Measurements from ENCODE around the gene PPARD. TPM values are rescaled to one million over a fixed set of nuclear protein-coding genes. Genes with fewer than 3 reads are reported as not detected.
A peak's percentile ranks its signal among the peaks of the same experiment; 100 is the strongest.

The PPARD gene
- total and polyA plus RNA-seq, 10 donors = 9.4 to 37.4 (median 30.2) TPM

DNA sequence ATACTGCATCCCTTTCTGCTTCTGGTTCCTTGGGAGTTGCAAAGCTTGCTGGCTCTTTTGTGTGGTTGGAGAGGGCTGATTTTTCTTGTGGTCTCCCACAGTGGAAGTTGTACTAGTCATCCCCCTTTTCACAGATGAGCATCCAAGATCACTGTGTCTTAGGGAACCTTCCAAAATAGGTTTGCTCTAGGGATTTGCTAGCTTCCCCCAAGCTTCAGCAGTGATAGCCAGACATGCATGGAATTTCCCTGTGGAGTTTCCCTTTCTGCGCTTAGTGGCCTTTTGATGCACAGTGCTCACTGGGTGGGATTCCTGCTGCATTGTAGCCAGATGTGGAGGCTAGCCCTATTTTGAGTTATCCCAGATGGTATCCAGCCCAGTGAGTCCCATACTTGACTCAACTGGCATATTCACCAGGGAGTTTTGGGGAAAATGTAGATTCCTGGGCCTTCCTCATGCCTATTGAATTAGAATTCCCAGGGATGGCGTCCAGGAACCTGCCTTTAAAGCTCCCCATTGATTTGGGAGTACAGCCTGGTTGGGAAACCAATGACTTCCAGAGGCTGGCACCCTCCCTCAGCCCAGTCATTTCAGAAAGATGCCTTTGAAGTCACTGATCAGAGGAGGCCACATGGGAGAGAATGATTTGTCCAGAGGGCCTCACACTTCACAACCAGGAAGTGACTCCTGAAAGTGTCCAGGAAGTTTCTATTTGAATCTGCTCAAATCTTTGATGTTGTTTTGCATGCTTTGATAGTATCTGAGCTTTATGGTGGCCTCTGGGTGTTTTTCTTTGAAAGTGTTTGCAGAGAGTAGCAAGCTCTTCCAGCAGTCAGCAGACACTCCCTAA lies 25.9 kb downstream of the PPARD start:
- H3K4me3 ChIP-seq = no peak overlapping the region
- 86 to 95% (median 94%) methylated on average over 2 of the region's 2 CpGs for WGBS, 5 donors
- H3K27ac ChIP-seq = peak overlapping the region in 4 of 8 donors; percentile 22 to 43 (median 36)
- peaks cover 0 to 10% (median 0%) of the 10 kb centered on the region in 6 donors for H3K36me3 ChIP-seq
- no peaks in the 10 kb centered on the region for H3K27me3 ChIP-seq (replicated peaks in 1 of 7)
- peaks cover 31 to 75% (median 44%) of the 10 kb centered on the region in 6 donors for H3K4me1 ChIP-seq
- no peak for TF ChIP-seq POLR2AphosphoS5 (IDR thresholded peaks at IDR 0.05)
- TF ChIP-seq, protein P1, sequence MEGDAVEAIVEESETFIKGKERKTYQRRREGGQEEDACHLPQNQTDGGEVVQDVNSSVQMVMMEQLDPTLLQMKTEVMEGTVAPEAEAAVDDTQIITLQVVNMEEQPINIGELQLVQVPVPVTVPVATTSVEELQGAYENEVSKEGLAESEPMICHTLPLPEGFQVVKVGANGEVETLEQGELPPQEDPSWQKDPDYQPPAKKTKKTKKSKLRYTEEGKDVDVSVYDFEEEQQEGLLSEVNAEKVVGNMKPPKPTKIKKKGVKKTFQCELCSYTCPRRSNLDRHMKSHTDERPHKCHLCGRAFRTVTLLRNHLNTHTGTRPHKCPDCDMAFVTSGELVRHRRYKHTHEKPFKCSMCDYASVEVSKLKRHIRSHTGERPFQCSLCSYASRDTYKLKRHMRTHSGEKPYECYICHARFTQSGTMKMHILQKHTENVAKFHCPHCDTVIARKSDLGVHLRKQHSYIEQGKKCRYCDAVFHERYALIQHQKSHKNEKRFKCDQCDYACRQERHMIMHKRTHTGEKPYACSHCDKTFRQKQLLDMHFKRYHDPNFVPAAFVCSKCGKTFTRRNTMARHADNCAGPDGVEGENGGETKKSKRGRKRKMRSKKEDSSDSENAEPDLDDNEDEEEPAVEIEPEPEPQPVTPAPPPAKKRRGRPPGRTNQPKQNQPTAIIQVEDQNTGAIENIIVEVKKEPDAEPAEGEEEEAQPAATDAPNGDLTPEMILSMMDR (IDR thresholded peaks at IDR 0.05 in 8 of 11, conservative IDR thresholded peaks at IDR 0.05 in 3 of 11) = no peak
- no peak for TF ChIP-seq POLR2A (IDR thresholded peaks at IDR 0.05)
- DNase-seq = no peak
- H3K9me3 ChIP-seq = no peaks in the 10 kb centered on the region
- intact Hi-C loops (cut with DNase I; ENCODE audit: low total_unique reads) = no loop called here

DNA sequence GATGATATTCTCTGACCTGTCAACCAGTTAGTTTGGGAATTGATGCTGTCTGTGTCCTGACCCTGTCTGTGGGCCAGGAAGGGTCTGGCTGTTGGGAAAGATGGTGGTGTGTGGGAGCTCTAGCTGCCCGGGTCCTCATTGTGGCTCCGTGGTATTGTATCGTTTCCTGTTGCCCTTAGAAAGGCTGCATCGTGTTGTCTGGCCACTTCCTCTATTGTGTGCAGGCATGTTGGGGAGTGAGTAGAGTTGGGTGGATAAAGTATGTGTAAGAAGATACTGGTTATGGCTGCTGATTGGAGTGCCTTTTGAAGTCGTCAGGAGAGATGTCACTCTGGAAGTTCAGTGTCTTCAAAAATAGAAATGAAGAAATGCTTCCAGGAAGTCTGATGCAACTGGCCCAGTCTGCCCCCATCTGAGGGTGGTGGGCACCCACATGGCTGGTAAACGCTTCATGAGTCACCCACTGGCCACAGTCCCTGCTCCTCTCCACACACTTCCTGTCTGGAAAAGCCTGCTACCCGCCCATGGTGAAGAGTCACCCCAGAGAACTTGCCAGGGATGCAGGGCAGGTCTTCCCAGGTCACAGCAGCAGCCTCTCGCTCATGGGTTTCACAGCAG lies 27.9 kb downstream of the PPARD start:
- no peaks in the 10 kb centered on the region for H3K27me3 ChIP-seq (replicated peaks in 1 of 7)
- TF ChIP-seq POLR2A (IDR thresholded peaks at IDR 0.05) = no peak
- TF ChIP-seq POLR2AphosphoS5 (IDR thresholded peaks at IDR 0.05) = peak in 2 of 3 donors; percentile 43 to 59
- TF ChIP-seq, protein P1 (IDR thresholded peaks at IDR 0.05 in 8 of 11, conservative IDR thresholded peaks at IDR 0.05 in 3 of 11) = no peak
- intact Hi-C loops (cut with DNase I; ENCODE audit: low total_unique reads) = no loop called here
- peak overlapping the region in 1 of 8 donors; percentile 16 for H3K4me3 ChIP-seq
- H3K4me1 ChIP-seq = peaks cover 31 to 70% (median 44%) of the 10 kb centered on the region in 6 donors
- H3K9me3 ChIP-seq = no peaks in the 10 kb centered on the region
- peak; percentile 81 for DNase-seq
- WGBS, 5 donors = 7 to 12% (median 9%) methylated on average over 7 to 8 of the region's 8 CpGs
- peaks cover 0 to 11% (median 0%) of the 10 kb centered on the region in 6 donors for H3K36me3 ChIP-seq
- H3K27ac ChIP-seq = peak overlapping the region; percentile 23 to 82 (median 70)

DNA sequence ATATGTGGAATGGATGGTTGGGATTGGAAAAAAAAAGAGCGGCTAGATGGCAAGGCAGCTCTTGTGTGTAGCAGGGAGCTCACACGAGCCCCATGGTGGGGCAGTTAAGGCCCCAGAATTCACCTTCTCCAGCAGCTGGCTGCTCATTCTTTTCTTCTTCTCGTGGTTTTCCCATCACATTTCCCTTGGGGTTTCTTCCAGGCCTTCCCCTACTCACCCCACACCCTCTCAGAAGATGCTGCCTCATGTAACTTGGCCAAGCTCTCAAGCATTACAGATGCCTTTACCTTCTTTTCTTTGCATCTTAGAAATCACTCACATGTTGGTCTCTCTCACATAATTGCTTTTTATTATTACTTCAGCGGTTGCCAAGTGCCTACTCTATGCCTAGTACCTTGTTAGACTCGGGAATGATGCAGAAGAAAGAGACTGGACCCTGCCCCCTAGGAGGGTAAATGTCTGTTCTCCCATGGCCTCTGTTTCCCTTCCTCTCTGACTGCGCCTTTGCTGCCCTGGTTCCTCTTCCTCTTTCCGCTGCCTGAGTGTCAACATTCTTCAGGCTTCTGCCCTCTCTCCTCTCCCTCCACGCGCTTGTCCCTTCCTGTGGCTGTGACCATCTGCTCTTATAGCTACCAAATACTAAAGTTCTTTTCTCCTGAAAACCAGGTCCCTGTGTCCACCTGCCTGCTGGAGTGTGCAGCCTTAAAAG lies 28.6 kb downstream of the PPARD start:
- Histone ChIP-seq H3K27me3 (replicated peaks in 1 of 7) (no peaks in the 10 kb centered on the region), H3K27ac (peak overlapping the region; percentile 6 to 82 (median 70)), H3K36me3 (peaks cover 0 to 11% (median 0%) of the 10 kb centered on the region in 6 donors), H3K9me3 (no peaks in the 10 kb centered on the region), H3K4me1 (peaks cover 31 to 69% (median 44%) of the 10 kb centered on the region in 6 donors), H3K4me3 (peak overlapping the region in 1 of 8 donors; percentile 16)
- peak in 1 of 3 donors; percentile 41 for TF ChIP-seq POLR2AphosphoS5 (IDR thresholded peaks at IDR 0.05)
- TF ChIP-seq POLR2A (IDR thresholded peaks at IDR 0.05) = no peak
- peak; percentile 79 for DNase-seq
- WGBS, 5 donors = 41 to 55% (median 53%) methylated on average over 9 of the region's 9 CpGs
- intact Hi-C loops (cut with DNase I; ENCODE audit: low total_unique reads) = no loop called here

DNA sequence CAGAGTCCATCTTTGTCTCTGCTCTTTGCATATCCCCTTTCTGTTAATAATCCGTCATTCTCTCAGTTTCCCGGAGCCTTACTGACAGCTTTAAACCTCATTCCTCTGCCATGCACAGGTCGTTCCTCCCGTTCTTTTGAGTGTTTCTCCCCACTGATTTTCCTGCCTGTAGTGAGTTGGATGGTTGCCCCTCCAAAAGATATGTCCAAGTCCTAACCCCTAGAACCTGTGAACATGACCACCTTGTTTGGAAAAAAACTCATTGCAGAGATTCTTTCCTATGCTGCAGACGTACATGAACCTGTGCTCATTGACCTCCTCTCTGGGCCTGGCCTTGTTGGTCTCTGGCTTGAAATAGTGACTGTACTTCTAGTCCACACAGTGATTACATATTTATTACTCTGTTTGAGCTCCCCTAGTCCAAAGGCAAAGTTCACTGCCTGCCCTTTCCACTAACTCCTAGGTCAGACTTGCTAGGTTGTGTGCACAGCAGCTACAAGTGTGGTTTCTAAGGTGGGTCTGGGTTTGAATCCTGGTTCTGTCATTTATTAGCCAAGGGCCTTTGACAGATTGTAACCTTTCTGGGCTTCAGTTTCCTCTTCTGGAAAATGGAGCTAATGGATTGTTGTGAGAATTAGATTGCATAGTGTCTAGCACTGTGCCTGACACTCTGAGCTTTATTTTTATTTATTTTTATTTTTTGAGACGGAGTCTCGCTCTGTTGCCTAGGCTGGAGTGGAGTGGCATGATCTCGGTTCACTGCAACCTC lies 29.3 kb downstream of the PPARD start:
- DNase-seq = no peak
- Histone ChIP-seq H3K27ac (peak overlapping the region in 5 of 8 donors; percentile 45 to 82 (median 72)), H3K9me3 (no peaks in the 10 kb centered on the region), H3K27me3 (replicated peaks in 1 of 7) (no peaks in the 10 kb centered on the region), H3K4me3 (no peak overlapping the region), H3K36me3 (peaks cover 0 to 11% (median 0%) of the 10 kb centered on the region in 6 donors), H3K4me1 (peaks cover 31 to 69% (median 47%) of the 10 kb centered on the region in 6 donors)
- 77 to 83% (median 82%) methylated on average over 8 of the region's 8 CpGs for WGBS, 5 donors
- no peak for TF ChIP-seq POLR2AphosphoS5 (IDR thresholded peaks at IDR 0.05)
- TF ChIP-seq, protein P1 (IDR thresholded peaks at IDR 0.05 in 8 of 11, conservative IDR thresholded peaks at IDR 0.05 in 3 of 11) = no peak
- no peak for TF ChIP-seq POLR2A (IDR thresholded peaks at IDR 0.05)
- intact Hi-C loops (cut with DNase I; ENCODE audit: low total_unique reads) = no loop called here

Data from spleen (tissue), 11 donors.